Suprapubic skin (tissue), 3 donors: ENCODE measurements around the gene FAM209B.
"Not testable (repeated sequence)": the region's sequence is repeated elsewhere in the genome, so short reads cannot be mapped to it uniquely, and the experiment has no call there.

ENCODE experiments used
- CTCF ChIP-seq, 2 donors: fragments of 200-600 bp in 1 of 2; fragments of 450-650 bp in 1 of 2; sonication (generic) in 1 of 2; IDR thresholded peaks; one replicate each; pipeline ENCODE4 v1.5.1; 2016 to 2019; ENCODE audit warnings: antibody characterized with exemption in 2 of 2, mild to moderate bottlenecking in 1 of 2, moderate library complexity in 1 of 2
- POLR2AphosphoS5 ChIP-seq, 3 donors: sonication (generic); formaldehyde crosslinking; IDR thresholded peaks; one replicate each; pipeline ENCODE4 v1.6.1; 2017; ENCODE audit warnings: antibody characterized with exemption in 3 of 3

- not testable (repeated sequence) for TF ChIP-seq CTCF, POLR2AphosphoS5 (IDR thresholded peaks at IDR 0.05)
Measured at GRCh38 chr20:56524444-56524843, 8.6 kb upstream of the FAM209B start, which contains the start of gene FAM209A.
